ENCODE results near the gene CLASRP.

The CLASRP gene

GRCh38 chr19:45021971-45022370, 16.9 kb upstream of the CLASRP start:
- DNase-seq = no peak

GRCh38 chr19:45023048-45023447, 15.8 kb upstream of the CLASRP start:
- DNase-seq = no peak

GRCh38 chr19:45025264-45025663, 13.6 kb upstream of the CLASRP start:
- DNase-seq = no peak

- no peak for DNase-seq
Measured at GRCh38 chr19:45027371-45027770, 11.5 kb upstream of the CLASRP start.

- no peak for DNase-seq
Measured at GRCh38 chr19:45030825-45031224, 8.0 kb upstream of the CLASRP start.

GRCh38 chr19:45032421-45032820, 6.4 kb upstream of the CLASRP start:
- no peak for DNase-seq

- DNase-seq = no peak
Measured at GRCh38 chr19:45035755-45036154, 3.1 kb upstream of the CLASRP start.

GRCh38 chr19:45037393-45038169, 1.3 kb upstream of the CLASRP start:
- DNase-seq = no peak

- no peak for DNase-seq
Measured at GRCh38 chr19:45040059-45040771, 1.4 kb downstream of the CLASRP start.

GRCh38 chr19:45041125-45041524, 2.3 kb downstream of the CLASRP start:
- DNase-seq = no peak

- DNase-seq = peak in 1 of 2 experiments; percentile 21
Measured at GRCh38 chr19:45045671-45046353, 7.0 kb downstream of the CLASRP start.

GRCh38 chr19:45046355-45046754, 7.5 kb downstream of the CLASRP start:
- DNase-seq = no peak

- DNase-seq = no peak
Measured at GRCh38 chr19:45047188-45047797, 8.4 kb downstream of the CLASRP start.

GRCh38 chr19:45049073-45049736, 10.4 kb downstream of the CLASRP start:
- no peak for DNase-seq

GRCh38 chr19:45050036-45050435, 11.2 kb downstream of the CLASRP start:
- DNase-seq = no peak

GRCh38 chr19:45051929-45052579, 13.2 kb downstream of the CLASRP start:
- DNase-seq = no peak

- DNase-seq = no peak
Measured at GRCh38 chr19:45056831-45057230, 18.0 kb downstream of the CLASRP start.

- no peak for DNase-seq
Measured at GRCh38 chr19:45057444-45057843, 18.6 kb downstream of the CLASRP start.

GRCh38 chr19:45058622-45059159, 19.8 kb downstream of the CLASRP start:
- DNase-seq = no peak

- DNase-seq = peak; percentile 63 to 68
Measured at GRCh38 chr19:45059258-45059965, 20.6 kb downstream of the CLASRP start.

- DNase-seq = no peak
Measured at GRCh38 chr19:45061965-45062364, 23.1 kb downstream of the CLASRP start.

Measured in SHP77 (cell line).